HG03432 (cell line): ENCODE results near the gene CENPM.
"Not testable (repeated sequence)": the region's sequence is repeated elsewhere in the genome, so short reads cannot be mapped to it uniquely, and the experiment has no call there.

Source experiments
- ATAC-seq: cut with Tn5 transposase; IDR thresholded peaks from one replicate; pipeline ENCODE4 v1.9.1; 2021; ENCODE audit warnings: mild to moderate bottlenecking, moderate library complexity; ENCODE audit not compliant: unreplicated experiment

CENPM gene

DNA sequence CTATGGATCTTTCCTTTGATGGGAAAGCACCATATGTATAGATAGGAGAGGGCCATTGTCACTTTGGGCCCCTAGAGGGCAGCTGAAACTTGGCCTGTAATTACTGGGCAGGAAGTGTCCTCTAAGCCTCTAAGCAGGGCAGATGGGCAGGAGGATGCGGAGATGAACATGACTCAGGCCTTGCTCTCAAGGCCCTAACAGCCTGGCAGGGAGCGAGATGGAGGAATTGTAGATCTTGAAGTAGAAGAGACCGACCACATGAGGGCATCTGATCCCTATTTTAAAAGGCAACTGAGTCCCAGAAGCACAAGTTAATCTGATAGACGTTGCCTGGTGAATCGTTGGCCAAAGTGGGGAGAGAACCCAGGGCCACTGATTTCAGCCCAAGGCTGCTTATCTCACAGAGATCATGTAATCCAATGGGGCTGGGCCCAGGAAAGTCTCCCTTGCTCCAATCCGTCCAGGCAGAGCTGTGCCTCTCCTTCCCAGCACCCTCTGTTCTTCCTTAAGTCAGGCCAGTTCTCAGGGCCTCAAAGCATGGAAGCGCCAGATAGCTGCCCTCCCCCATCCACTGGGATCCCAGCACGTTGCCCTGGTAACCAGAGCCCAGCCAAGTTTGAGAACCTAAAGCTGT is 19.8 kb upstream of the CENPM start:
- no peak for ATAC-seq

DNA sequence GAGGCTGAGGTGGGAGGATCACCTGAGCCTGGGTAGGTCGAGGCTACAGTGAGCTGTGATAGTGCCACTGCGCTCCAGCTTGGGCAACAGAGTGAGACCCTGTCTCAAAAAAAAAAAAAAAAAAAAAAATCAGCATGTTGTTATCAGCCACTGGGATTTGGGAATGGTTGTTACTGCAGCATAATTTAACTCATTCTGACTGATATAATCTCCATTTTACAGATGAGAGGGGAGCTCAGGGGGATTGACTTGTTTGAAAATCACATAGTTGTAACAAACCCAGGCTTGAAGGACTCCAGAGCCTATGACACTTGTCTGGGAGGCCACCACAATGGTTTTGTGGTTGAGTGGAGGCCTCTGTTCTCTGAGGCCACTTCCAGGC is 19.3 kb upstream of the CENPM start:
- no peak for ATAC-seq

DNA sequence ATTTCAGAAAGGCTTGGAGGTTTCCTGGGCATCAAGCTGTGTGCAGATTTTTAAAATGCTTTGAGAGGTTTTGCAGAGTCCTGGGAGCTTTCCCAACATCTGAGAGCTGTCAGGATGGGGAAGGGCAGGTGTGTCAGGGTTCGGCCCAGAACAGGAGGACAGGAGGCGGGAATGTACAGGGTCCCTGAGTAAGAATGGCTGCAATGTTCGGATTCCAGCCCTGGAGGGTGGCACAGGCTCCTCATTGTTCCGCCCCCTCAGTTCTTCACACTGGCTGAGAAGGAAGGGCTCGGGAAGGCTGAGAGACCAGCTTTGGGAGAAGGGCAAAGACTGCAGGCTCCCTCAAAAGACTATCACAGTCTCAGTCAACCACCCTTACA is 17.1 kb upstream of the CENPM start:
- ATAC-seq: no peak

DNA sequence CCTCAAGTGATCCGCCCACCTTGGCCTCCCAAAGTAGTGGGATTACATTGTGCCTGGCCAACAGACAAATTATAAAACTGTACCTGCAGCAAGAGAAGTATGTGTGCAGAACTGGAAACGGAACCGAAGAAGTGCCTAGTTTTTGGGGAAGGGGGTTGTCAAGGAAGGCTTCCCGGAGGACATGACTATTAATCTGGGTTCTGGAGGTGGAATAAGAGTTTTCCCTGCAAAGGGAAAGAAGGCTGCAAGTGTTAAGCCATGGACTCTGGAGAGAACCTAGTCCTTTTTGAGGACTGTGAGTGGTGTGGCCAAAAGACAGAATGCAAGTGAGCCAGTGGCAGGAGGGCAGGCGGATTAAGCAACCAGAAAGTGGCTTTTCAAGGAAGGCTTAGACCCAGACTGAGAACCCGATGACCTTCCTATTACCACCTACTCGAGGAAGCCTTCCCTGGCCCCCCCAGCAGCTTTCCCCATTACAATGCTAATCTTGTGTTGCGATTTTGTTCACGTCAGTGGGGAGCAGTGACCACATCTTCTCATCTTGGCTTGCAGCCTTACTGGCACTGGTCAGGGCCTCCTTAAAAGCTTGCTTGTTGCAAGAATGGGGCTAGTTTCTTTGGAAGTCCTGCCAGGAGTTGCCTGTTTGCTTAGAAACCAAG is 16.6 kb upstream of the CENPM start:
- ATAC-seq: no peak

DNA sequence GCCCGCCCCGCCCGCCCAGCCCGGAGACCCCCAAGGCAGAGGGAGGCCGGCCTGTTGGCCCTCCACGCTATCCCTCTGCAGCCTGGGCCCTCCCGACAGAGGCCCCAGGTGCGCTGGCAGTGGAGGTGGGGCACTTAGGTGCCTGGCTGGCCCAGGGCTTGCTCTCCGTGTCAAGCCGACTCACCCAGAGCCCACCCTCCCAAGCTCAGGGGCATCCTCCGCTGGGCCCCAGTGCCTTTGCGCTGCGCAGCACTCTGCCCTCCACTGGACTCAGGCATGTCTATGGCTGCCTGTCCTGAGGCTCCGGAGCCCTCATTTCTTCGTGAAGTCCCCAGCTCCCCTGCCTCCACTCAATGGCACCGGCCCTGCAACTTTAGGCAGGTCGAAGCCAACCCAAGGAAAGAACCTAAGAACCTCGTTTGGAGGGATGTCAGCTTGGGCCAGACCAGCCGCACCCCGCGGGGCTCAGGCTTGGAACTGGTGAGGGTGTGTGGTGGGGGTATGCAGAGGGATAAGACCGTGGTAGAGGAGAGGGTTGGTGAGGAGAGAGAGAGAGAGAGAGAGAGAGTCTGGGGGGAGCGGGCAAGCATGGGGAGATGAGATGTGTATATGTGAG is 11.1 kb upstream of the CENPM start:
- ATAC-seq: no peak

DNA sequence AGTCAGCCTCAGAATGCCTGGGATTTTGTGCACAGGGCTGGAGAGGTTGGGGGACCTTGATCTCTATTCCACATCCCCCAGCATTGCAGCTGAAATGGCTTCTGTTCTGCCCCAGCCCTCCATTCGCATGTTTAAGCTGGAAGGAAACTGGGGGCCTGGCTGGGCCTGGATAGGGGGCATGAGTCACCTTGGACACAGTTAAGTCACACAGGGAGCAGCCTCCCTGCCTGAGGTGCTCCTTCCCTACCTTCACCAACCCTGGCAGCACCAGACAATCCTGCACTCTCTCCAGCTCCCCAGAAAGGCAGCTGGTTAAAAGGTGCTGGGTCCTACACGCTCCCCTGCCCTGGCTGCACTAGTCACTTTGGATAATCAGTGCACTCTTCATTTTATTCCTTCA is 5.8 kb upstream of the CENPM start:
- ATAC-seq: no peak

DNA sequence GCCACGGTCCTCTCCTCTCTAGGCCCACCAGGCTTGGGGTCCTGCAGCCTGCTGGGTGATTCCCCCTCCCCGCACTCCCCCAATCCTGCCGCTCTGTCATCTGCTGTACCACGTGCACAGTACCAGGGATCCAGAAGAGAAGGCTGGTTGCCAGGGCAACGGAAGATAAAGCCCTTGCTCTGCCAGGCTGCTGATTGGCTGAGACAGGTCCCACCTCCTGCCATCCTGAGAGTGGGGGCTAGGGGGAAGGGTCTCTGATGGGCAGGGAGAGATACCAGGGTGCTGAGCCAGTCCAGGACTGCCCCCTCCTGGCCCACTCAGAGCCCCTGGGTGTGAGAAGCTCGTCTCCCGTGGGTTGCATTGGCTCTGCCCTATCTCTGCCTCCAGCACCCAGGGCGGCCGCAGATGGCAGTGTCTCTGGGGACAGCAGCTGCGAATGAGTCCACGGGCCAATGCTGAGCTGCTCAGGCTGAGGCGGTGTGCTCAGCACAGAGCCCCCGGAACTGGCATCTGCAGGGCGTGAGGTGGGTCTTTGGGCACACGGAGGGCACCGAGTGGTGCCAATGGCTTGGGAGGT is 5.0 kb upstream of the CENPM start, which contains the start of gene SMIM45:
Gene SMIM45, plus strand, starts transcription at position 253 of the 577 bp plus-strand sequence.
- ATAC-seq: no peak

DNA sequence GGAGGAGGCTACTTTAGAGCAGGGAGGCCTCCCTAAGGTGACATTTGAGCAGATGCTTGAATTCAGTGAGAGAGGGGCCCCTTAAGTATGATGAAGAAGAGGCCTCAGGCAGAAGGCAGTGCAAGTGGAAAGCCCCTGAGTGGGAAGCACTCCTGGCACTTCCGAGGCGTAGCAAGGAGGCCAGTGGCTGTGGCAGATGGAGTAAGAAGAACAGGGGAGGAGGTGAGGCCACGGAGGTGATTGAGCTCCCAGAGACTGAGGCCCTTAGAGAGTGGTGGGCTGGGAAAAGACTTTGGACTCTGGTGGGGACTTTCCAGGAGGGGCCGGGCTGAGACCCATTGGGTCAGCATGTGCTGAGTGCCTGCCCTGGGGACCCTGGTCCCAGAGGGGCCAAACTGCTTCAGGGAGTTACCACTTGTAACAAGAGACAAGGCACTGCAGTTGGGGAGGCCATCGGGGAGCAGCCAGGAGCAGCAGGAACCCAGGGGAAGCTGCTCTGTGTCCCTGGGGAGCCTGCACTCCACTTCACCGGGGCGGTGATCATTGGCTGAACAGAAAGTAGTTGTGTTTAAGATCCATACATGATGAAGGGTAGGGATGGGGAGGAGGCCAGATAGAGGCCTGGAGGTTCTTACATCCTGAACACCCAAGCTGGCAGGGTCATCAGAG is 2.5 kb upstream of the CENPM start:
- no peak for ATAC-seq

DNA sequence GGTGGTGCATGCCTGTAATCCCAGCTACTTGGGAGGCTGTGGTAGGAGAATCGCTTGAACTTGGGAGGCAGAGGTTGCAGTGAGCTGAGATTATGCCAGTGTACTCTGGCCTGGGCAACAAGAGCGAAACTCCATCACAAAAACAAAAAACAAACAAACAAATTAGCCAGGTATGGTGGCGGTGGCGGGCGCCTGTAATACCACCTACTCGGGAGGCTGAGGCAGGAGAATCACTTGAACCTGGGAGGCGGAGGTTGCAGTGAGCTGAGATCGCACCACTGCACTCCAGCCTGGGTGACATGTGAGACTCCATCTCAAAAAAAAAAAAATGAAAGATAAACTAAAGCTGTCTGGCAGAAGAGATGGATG is 2.0 kb upstream of the CENPM start:
- ATAC-seq: not testable (repeated sequence)

DNA sequence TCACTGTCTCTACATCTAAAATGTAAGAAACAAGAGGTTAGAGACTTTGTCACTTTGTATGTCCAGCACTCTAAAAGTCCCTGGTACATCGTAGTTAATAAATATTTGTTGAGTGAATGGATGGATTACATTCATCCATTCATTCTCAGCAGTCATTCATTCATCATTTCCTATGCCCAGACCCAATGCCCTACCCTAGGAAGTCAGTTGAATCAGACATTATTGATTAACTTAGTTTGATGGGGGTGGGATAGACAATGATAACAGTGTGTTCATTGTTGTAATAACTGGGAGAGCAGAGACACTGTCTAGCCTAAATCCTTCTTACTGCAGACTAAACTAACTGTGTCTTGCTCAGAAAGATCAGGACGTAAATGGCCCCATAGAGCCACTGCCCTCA is 1.2 kb upstream of the CENPM start:
- ATAC-seq: no peak

DNA sequence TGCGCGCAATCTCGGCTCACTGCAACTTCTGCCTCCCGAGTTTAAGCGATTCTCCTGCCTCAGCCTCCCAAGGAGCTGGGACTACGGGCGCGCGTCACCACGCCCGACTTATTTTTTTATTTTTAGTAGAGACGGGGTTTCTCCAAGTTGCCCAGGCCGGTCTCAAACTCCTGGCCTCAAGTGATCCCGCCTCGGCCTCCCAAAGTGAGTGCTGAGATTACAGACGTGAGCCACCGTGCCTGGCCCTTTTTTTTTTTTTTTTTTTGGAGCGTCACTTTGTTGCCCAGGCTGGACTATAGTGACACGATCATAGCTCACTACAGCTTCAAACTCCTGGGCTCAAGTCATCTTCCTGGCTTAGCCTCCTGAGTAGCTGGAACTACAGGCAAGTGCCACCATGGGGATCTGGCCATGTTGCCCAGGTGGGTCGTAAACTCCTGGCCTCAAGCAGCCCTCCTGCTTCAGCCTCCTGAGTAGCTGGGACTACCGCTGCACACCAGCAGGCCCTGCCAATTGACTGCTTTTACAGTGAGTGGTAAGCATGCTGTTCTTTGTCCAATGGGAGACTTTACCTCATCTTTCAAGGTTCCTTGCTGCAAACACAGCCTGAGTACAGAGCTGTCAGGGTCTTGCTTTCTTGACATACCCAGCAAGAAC is 600 bp upstream of the CENPM start:
- no peak for ATAC-seq

DNA sequence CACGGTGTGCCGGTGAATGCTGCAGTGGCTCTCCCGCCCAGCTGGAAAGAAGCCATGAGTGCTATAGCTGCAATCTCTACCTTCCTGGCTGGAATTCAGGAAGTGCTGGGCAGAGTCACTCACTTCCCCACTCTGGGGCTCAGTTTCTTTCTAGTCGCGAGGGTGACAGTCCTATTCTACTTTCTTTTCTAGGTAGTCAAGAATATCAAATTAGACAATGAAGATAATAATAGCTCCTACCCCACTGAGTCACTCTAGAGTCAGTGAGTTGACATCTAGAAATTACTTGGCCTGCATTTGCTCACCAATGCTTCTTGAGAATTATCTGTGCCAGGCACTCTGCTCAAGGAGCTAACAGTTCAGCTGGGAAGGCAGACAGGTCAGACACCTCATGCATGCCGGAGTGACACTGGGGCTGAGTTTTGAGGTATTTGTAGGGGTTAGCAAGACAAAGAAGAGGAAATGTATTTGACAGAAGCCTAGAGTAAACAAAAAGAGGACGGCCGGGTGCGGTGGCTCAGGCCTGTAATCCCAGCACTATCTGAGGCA is 3.2 kb downstream of the CENPM start:
- ATAC-seq: no peak

DNA sequence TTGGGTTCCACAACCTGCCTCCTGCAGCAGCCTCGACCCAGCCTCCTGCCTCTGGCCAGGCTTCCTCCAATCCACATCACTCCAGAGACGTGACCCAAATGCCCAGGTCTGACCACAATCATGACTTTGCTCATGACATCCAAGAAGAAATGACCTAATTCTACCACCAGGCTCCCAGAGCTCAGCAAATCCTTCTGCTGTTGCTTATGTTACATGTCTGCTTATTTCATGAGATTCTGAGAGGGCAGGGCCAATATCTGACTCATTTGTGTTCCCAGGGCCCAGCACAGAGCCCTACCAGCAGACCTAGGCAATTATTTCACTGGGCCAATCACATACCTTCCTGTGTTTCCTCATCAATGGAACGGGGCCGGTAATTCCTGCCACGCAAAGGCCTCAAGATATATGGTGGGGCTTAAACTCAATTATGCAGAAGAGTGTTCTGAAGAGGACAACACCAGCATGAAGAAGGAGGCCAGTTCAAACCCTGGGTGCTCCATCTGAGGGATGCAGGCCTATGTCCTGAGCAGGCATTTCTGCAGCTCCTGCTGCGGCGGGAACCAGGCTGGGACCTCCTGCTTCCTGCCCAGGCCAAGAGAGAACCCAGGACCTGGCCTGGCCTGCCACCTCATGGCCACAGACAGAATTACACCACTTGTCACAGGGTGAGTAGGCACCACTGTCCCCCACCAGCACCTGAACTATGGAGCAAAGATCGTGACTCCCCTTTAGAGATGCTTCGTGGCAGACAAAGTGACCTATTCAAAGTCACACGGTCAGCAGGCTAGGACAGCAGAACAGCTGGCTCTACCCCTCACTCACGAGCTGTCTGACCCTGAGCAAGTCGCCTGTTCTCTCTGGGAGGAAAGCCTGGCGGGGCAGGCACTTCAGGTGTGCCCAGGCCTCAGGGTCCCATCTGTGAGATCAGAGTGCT is 5.9 kb downstream of the CENPM start:
- ATAC-seq: peak; percentile 34

DNA sequence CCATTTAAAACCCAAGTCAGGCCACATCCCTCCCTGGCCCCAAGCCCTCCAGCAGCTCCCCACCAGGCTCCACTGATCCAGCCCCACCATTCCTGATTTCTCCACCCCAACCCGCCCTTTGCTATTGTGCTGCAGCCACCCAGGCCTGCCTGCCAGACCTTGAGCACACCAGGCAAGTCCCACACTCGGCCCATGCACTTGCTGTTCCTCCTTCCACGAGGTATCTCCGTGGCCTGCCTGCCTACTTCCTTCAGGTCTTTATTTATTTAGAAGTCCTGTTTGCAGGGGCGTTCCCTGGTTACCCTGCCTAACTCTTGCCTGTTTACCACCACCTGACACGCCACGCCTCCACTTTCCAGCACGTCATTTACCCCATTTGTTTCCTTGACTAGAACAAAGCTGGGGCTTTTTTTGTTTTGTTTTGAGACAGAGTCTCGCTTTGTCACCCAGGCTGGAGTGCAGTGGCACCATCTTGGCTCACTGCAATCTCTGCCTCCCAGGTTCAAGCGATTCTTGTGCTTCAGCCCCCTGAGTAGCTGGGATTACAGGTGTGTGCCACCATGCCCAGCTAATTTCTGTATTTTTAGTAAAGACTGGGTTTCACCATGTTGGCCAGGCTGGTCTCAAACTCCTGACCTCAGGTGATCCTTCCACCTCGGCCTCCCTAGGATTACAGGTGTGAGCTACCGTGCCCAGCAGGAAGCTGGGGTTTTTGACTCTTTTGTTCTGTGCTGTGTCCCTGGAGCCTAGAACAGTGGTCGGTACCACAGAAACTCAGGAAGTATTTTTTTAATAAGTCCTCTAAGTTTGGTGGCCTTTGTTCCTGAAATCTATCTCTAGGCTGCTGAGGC is 6.7 kb downstream of the CENPM start:
- ATAC-seq: peak; percentile 50

DNA sequence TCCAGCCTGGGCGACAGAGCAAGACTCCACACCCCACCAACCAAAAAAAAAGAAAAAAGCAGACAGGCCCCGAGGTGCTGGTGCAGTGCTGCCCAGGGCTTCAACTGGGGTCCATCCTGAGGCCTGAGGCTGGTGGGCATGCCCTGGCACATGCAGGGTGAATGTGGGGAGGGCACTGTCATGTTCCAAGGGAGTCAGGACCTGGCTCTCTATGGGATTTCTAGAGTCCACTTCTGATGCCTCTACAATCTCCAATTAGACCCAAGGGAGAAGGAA is 10.1 kb downstream of the CENPM start:
- ATAC-seq: no peak

DNA sequence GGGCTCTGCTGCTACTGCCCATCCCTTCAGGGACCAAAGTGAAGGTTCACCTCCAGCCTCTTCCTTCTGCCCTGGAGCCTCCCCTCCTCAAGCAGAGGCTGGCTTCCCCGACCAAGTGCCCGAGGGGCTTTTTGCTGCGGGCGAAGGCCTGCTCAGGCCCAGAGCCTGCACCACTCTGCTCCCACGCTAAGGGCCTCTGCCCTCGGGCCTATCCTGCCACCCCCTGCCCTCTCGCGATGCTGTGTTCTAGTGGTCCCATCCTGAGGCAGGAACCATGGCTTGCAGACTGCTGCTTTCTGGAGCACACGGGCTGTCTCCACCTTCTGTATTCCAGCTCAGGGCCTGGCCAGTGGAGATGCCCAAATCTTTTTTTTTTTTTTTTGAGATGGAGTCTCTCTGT is 11.4 kb downstream of the CENPM start:
- no peak for ATAC-seq

DNA sequence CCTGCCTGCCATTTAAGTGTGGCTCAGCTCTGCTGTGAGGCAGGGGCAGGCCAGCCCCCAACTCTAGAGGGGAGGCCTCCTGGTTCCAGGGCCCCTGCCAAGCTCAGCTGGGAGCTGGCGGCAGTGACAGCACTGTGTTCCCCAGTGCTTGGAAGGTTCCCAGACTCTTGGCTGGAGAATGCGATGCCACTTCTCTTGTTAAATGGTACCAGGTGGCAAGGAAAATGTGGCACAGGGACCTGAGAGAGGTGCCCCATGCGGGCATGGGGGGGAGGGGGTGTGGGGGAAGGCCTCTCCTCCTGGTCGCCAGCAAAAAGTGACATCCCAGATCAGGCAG is 12.0 kb downstream of the CENPM start:
- no peak for ATAC-seq

DNA sequence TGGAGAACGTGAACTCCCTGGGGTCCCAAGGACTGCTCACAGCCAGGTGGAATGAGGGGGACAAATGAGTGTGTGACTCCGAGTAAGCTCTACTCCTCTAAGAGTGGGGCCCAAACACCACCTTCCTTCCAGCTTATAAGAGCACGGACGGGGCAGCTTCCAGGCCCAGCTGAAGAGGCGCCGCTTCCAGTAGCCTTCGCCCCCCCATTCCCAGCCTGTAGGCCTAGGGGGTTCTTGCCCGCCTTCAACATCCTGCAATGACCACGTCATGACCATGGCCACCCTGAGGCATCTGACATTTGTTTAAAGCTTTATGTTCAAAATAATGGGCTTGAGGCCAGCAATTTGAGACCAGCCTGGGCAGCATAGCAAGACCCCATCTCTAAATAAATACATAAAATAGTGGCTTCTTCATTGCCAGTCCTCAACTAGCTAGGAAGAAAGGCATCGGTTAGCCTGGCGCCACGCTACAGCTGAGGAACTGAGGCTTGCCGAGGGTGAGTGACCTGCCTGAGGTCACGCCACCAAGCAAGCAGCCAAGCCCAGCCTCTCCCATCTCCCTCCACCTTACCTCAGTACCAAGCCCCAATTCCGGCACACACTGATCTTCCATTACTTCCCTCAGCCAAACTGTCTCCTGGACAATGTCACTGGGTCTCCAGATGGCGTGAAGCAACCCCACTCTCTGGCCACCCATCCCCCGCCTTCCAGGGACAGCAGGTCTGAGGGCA is 12.5 kb downstream of the CENPM start:
- ATAC-seq: no peak
